Esophagus muscularis mucosa (tissue), 3 donors: Measurements from ENCODE around the gene TMEM170B.

Experiments used
- POLR2AphosphoS5 ChIP-seq, 2 donors: sonication (generic); formaldehyde crosslinking; IDR thresholded peaks; one replicate each; pipeline ENCODE4 v1.6.1; 2017; ENCODE audit warnings: antibody characterized with exemption in 2 of 2
- TF ChIP-seq, protein P1 (sequence below), 3 experiments: fragments of 200-600 bp in 2 of 3; fragments of 450-650 bp in 1 of 3; sonication (generic) in 2 of 3; IDR thresholded peaks; one replicate each; pipeline ENCODE4 v1.5.1; 2017 to 2019; ENCODE audit warnings: antibody characterized with exemption in 3 of 3, mild to moderate bottlenecking in 2 of 3, moderate library complexity in 1 of 3

DNA sequence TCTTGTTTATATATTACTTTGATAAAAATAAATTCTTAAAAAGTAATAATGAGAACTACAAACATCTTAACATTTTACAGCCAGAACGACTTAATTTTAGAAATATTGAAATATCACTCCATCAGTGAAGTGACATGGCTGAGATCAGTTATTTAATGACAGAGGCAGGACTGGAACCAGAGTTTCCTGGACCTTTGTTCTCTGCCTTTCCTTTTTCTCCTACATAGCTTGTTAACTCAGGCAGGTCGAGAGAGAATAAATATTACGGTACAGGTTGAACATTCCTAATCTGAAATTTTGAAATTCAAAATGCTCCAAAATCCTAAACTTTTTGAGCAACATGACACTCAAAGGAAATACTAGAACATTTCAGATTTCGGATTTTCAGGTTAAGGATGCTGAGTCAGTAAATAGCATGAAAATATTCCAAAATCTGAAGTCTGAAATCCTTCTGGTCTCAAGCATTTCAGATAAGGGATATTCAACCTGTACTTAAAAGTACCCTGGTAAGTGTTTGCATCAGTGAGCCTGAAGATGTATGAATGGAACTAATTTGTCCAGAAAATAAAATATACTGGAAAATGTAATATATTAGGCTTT, 6.5 kb downstream of the TMEM170B start:
- TF ChIP-seq, protein P1, sequence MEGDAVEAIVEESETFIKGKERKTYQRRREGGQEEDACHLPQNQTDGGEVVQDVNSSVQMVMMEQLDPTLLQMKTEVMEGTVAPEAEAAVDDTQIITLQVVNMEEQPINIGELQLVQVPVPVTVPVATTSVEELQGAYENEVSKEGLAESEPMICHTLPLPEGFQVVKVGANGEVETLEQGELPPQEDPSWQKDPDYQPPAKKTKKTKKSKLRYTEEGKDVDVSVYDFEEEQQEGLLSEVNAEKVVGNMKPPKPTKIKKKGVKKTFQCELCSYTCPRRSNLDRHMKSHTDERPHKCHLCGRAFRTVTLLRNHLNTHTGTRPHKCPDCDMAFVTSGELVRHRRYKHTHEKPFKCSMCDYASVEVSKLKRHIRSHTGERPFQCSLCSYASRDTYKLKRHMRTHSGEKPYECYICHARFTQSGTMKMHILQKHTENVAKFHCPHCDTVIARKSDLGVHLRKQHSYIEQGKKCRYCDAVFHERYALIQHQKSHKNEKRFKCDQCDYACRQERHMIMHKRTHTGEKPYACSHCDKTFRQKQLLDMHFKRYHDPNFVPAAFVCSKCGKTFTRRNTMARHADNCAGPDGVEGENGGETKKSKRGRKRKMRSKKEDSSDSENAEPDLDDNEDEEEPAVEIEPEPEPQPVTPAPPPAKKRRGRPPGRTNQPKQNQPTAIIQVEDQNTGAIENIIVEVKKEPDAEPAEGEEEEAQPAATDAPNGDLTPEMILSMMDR (IDR thresholded peaks at IDR 0.05): no peak
- TF ChIP-seq POLR2AphosphoS5 (IDR thresholded peaks at IDR 0.05): no peak
